D341Med (cell line): ENCODE measurements around the gene SCN2B.
"Not testable (repeated sequence)": the region's sequence is repeated elsewhere in the genome, so short reads cannot be mapped to it uniquely, and the experiment has no call there.

Source experiments
- DNase-seq: peaks from one replicate; pipeline ENCODE4 v3.0.0; 2012; ENCODE audit warnings: low spot score

Gene SCN2B

DNA sequence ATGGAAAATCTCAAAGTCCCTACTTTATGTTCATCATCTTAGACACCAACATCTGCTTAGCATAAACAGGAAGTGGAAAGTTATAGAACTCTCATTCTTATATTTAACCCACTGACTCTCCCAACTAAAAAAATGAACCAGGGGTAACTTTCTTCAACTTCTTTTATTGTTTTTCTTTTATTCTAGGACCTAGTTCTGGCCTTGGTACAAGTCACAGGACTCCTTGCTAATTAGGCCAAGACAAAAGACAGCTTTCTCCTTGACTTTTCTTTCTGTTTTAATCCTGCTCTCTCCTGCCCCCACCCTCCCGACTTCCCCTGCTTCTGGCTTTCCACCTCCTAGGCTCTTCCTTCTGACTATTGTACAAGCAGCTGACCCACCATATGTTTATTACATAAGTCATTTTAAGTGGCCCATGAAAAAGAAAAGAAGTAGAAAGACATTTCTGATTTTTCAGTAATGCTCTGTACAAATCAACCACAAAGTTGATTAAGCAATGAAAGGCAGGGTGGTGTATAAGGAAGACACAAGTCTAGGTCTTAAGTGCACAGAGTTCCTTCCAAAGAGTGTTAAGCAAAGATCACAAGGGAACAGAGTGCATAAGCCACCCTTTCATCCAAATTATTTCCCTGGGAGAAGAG lies 30.1 kb upstream of the SCN2B start:
- no peak for DNase-seq

DNA sequence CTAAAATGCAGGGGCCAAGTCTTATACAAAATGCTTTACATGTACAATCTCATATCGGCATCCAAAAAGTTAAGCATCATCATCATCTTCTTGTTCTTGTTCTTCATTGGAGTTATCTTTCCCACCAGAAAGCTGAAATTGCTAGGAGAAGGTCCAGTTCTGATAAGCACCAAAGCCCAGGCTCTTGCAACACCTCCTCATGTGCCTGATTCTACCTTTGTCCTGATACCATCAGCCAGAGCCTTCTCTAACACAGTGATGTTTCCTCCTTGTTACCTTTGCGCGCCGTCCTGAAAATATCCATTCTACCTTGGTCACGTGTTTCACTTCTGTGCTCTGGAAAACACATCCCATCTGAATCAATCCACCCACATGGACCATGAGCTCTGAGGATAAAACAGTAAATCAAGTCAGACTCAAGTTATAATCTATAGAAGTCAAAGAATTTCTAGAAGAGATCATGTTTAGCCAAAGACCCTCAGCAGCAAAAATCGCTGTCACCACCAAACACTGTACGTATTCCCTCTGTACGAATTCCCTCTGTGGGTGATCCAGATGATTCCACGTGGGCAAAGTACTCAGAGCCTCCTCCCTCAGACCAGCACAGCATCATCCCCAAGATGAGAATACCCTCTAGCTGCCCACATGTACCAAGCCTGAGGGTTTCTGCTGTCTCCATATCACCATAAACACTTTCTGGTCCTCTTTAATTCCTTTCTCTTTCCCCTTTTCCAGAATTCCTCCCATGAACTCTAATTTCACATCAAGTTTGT lies 29.4 kb upstream of the SCN2B start:
- DNase-seq, result no peak

DNA sequence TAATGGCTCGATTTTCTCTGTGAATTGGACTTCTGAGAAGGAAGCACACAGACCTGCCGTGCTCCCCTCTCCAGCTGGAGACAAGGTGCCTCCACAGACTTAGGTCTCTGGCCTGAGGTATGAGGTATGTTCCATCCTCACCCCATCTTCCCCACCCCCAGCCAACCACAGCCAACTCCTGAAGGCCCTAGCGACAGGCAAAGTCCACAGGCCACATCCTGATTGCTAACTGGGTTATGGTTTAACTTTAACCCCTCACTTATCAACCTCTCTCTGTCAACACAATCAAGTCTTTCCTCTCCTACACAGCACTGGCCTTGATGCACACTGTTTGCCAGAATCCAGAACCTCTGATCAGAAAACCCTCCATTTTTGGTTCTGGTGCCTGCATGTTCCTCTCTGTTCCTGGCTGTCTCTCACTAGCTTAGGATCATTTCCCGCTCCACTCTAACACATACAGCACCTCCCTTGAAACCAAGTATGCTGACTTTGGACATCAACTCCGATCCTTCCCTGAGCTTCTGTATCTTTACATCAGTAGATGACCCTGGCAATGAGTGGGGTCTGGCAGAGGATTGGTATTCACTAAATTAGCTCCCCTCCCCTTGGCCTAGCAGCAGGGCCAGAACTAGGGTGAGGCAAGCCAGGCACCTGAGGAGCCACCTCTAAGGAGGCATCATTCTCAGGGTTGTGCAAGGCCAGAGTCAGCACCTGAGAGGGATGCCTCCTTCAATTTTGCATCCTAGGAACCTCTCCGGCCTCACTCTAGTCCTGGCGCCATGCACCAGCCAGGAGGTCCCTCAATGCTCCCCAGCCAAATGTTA lies 26.4 kb upstream of the SCN2B start:
- DNase-seq, result no peak

DNA sequence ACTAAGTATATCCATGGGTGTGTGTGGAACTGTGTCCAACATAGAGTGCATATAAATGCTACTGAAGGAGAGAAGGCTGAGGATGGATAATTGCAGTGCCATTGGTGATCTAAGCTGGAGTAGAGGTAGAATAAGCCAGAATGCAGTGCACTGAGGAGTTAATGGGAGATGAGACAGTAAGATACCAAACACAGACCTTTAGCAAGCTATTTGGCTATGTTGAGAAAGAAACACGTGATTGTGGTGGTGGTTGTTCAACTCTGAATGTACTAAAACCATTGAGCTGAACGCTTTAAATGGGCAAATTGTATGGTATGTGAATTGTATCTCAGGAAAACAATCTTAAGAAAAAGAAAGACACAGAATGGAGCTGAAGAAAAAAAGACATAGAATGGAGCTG lies 25.5 kb upstream of the SCN2B start:
- DNase-seq, result no peak

DNA sequence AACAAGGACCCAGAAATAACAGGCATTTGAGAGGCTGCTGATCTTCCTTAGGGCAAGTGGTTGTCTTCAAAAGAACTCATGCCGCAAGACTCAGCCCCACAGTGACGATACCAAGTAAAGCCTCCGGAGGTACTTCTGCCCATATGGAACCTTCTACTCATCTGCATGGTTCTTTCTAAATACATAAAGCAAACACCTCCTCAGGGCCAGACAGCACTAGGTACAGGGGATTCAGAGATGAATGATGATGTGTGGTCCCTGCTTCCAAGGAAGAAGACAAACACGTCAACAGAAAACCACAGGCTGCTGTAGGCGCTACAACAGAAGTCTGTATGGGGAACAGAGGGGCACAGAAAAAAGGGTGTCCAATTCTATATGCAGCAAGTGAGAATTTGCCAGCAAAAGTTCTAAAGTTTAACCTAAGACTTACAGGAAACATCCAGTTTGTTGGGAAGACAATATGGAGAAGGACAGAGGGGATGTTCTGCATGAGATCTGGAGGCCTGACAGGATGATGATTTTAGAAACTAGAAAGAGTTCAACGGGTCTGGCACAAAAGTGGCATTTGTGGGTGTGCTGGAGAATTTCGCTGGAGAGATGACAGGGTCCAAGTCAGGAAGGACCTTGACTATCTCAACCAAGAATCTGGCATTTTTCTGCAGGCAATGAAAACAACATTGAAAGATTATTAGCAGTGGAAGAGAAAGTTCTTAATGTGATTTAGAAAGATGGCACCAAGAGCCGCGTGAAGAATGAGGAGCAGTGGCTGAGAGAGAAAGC lies 24.7 kb upstream of the SCN2B start:
- no peak for DNase-seq

DNA sequence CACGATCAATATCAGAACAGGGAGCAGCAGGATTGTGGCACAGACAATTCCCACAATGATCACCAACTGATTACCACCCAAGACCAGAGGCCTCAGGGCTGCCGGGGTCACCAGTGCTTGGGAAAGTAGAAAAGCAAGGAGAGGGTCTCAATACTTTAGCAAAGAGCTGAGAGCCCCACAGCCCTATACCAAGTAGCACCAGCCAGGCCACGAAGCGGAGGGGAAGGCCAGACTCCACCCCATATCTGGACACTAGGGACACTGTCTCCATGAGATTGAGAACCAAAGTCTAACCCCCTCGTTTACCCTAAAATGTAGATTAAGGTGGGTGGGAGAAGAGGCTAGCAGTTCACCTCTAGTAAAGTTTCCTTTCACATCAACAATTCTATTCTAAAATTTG lies 24.1 kb upstream of the SCN2B start:
- DNase-seq, result no peak

DNA sequence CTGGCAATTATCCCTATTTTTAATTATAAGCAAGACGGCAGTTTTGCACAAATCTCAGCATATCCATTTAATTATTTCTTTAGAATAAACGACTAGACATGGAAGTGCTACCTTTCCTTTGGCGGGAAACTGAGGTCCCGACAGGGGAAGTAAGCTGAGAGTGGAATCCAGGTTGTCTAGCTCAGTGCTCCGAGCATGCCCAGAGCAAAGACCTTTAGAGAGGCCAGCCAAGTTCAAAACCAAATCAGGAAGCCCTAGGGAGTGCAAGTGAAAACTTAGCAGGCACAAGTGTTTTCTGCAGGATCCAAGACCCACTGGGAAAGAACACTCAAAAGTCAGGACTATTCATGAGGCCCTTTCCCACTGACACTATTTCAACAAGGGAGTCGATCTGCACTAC lies 22.7 kb upstream of the SCN2B start:
- no peak for DNase-seq

DNA sequence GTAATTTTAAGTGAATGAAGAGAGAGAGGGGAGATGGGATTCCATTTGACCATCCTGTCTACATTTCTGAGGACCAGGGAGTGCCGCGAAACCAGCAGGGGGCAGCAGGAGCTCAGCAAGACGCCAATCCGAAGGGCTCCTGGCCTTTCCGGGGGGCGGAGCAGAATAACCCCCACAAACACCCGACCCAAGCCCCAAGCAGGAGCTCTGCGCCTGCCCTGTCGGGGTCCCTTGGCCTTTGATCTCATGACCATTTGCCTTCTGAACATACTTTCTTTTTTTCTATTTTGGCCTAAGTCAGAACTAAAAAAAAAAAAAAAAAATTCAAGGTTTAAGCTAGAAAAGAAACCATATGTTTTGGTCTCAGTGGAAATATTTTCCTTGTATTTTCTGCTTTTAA lies 21.9 kb upstream of the SCN2B start:
- peak; percentile 84 for DNase-seq

DNA sequence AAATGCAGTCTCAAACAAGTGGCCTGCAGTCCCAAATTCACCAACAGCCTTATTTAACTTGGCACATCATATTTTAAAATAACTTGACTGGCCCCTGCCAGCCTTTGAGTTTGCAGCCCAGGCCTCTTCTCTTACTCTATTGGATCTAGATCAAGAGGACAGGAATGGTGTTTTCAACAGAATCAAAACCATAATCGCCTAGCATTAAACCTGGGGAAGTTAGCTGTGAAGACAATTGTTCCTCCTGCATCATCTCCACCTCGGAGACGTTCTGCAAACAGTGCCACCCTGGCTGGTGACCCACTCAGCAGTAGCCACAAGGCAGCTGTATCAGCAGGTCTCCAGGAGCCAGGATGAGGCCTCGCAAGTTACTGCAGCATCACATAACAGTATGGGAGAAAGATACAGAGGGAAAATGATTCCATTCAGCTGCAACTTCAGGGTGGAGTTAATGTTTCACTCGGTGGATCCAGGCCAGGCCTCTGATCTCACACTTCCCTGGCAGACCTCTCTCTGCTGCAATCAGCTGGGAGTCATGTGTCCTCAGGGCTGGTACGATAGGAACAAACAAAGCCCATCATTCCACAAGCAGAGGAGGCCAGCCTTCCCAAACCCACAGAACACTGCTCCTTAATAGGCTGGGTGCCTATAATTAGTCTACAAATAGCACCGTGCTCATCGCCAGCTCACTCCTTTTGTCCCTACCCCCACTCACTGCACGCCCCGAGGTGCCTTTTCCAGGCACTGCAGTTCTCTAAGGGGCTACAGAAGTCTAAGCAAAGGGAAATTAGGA lies 18.6 kb upstream of the SCN2B start:
- no peak for DNase-seq

DNA sequence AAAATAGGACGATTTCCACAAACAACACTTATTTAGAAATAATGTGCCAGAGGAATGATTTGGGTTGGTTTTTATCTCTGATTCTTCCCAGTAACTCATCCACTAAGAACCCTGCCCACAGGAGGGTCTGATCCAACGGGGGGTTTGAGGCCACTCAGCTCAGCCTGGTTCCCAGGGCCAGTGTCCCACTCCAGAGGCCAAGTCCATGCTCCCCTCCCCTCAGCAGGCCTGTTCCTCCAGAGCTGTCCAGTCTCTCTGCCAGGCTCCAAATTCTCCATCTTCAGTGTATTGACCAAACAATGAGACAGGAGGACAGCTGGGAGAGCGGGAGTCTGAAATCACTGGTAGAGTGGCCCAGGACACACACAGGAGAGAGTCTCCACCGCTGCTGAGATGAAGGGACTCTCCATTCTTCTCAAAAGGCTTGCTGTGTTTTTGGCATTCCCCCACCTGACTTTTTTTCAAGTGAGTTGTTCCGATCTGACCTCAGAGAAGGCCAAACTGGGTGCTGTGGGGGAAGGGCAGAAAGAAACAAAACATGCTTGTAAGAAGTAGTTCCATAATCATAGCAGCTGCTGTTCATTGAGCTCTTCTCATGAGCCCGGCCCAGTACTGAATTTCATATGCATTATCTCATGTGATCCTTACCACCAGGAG lies 17.6 kb upstream of the SCN2B start:
- DNase-seq, result no peak

DNA sequence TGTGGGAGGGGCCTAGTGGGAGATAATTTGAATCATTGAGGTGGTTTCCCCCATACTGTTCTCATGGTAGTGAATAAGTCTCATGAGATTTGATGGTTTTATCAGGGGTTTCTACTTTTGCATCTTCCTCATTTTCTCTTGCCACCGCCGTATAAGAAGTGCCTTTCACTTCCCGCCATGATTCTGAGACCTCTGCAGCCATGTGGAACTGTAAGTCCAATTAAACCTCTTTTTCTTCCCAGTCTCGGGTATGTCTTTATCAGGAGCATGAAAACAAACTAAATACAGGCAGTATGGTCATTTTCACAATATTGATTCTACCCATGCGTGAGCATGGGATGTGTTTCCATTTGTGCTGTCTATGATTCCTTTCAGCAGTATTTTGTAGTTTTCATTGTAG lies 16.4 kb upstream of the SCN2B start:
- not testable (repeated sequence) for DNase-seq

DNA sequence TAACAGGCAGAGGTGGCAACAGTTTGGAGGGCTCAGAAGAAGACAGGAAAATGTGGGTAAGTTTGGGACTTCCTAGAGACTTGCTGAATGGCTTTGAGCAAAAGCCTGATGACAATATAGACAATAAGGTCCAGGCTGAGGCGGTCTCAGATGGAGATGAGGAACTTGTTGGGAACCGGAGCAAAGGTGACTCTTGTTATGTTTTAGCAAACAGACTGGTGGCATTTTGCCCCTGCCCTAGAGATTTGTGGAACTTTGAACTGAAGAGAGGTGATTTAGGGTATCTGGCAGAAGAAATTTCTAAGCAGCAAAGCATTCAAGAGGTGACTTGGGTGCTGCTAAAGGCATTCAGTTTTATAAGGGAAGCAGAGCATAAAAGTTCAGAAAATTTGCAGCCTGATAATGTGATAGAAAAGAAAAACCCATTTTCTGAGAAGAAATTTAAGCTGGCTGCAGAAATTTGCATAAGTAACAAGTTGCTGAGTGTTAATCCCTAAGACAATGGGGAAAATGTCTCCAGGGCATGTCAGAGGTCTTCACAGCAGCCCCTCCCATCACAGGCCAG lies 14.6 kb upstream of the SCN2B start:
- DNase-seq, result not testable (repeated sequence)

DNA sequence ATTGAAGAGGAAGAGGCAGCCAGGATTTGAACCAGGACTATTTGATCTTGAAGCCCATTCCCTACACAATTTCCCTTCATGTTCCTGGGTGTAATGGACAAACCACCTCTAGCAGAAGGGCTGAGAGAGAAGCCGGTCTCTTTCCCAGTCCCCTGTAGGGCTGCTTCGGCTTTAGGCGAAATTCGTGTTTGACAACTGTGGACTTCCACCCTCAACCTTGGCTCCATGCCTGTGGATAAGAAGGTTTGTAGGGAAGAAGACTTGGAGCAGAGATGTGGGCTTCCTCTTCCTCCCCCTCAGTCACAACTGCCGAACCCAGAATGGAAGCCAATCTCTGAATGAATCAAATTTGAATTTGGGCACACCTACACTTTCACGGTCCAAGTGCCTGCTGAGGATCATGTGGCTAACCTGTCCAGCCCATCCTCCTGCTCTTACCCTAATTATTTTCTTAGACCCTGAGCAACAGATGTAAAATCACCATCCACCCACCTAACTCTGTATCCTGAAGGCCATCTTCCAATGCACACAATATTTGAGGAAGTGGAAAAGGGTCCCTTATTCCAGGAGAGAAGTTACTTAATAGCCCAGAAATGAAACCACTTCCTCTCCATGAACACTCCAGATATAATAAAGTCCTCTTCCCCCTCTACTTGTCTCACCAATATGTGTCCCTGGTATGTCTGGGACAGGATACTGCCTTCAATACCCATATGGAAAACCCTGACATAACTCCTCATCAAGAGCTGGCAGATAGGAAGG lies 10.1 kb upstream of the SCN2B start:
- no peak for DNase-seq

DNA sequence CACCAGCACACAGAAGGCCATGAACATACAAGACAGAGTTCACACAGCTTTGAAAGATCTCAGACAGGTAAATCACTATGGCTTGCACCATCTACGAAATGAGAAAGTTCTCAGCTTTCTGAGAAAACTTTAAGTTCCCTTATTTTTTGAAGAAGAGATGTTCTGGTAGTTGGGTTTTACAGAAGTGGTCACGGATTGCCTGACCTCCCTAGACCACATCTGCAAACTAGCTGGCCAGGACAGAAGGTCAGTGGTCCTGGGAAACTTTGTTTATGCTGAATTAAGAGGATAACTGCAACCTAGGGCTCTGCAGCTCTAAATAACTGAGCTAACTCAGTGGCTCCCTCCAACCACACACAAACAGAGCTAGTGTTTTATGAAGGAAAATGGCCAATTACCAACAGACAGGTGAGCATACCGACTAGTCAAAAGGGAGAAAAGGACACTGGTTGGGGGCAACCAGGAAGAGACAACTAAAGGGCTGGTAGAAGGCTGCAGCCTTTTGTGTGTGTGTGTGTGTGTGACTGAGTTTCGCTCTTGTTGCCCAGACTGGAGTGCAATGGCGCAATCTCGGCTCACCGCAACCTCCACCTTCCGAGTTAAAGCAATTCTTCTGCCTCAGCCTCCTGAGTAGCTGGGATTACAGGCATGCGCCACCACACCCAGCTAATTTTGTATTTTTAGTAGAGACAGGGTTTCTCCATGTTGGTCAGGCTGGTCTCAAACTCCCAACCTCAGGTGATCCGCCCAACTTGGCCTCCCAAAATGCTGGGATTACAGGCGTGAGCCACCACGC lies 8.5 kb upstream of the SCN2B start:
- no peak for DNase-seq

DNA sequence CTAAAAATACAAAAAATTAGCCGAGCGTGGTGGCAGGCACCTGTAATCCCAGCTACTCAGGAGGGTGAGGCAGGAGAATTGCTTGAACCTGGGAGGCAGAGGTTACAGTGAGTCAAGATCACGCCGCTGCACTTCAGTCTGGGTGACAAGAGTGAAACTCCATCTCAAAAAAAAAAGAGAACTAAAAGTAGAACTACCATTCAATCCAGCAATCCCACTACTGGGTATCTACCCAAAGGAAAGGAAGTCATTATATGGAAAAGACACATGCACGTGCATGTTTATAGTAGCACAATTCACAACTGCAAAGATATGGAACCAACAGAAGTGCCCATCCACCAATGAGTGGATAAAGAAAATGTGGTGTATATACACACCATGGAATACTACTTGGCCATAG lies 7.3 kb upstream of the SCN2B start:
- DNase-seq, result not testable (repeated sequence)

DNA sequence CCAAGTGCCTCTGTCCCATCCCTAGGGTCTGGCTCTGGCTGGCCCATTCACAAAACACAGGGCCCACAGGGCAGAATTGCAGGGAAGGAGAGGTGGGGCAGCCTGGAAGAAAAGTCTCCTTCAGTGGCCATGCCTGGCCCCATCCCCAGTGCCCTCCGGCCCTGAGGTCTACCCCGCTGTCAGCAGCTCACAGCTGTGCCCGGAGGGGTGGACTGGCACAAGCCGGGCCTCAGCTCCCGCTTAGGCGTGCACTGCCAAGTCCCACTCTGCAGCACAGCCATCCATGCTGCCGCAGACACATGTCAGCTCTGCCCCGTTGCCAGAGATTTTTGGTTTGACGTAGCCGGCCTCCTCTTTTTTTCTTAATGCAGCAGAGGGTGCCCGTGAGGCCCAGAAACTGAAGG lies 3.9 kb upstream of the SCN2B start:
- DNase-seq, result peak; percentile 56

DNA sequence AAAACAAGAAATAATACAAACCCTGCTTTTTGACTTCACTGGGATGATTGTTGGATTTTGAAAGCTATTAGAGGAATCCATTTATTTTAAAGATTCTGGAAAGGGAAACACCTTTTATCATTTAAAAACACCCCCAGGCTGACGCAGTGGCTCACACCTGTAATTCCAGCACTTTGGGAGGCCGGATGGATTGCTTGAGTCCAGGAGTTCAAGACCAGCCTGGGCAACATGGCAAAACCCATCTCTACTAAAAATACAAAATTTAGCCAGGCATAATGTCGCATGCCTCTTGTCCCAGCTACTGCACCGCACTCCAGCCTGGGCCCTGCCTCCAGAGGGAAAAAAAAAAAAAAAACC lies 317 bp upstream of the SCN2B start:
- no peak for DNase-seq

DNA sequence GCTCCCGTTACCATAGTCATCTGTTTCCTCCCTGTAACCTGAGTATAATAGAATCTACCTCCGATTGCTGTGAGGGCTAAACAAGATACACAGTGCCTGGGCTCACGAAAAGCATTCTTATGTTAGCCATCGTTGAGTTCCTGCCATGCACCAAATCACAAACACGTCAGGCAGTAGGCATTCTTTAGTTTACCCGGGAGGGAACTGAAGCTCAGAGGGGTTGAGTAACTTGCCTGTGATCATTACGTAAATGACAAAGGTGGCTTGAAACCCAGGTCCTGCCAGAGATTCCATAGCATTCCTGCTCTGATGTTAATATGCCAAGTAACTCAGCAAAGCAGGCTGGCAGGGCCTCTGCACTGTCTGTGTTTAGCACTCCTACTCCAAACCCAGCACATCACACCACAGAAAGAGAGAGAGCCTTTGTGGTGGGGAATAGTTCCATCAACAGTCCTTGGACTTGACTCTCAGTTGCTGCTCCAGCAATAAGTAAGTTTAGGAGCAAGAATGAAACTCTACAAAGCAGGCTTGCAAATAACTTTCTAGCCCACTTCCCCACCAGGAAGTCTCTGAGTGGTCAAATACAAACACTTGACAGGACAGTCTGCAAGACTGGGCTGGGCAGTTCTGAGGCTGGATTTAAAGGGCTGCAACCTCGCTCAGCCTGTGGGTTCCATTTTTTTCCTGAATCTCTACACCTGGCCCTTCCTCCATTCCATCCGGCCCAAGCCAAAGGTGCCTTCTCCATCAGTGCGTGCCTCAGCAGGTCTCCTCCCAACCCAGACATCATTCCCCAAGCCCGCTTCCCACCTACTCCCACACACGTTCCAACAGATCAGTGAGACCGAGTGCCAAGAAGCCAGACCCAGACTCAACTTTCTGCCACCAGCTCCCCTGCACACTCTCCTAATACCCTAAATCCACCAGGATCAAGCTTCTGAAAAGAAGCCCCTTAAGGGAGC lies 1.1 kb downstream of the SCN2B start:
- no peak for DNase-seq
